Kidney (tissue), 14 donors: ENCODE measurements around the gene ILKAP. TPM values are rescaled to one million over a fixed set of nuclear protein-coding genes. Genes with fewer than 3 reads are reported as not detected.

Source experiments
- DNase-seq, 5 donors: peaks; one replicate each; pipeline ENCODE4 v3.0.0-alpha.2; 2013 to 2020
- FAIRE-seq: peaks from 2 replicates; lab custom pipeline; 2012; peaks lifted over from hg19 to GRCh38; lab: Jason Lieb, UNC
- H3K27ac ChIP-seq, 2 donors: one replicate each; pipeline ENCODE4 v1.7.0; 2013; ENCODE audit warnings: low read depth in 2 of 2, low read length in 2 of 2, inconsistent platforms in 1 of 2
- H3K27me3 ChIP-seq: one replicate; pipeline ENCODE4 v1.7.1; 2013; ENCODE audit warnings: low read length, inconsistent platforms; ENCODE audit not compliant: control insufficient read depth, insufficient read depth
- H3K36me3 ChIP-seq, 3 donors: one replicate each; pipeline versions ENCODE4 v1.7.0 to v1.7.1; 2013; ENCODE audit warnings: low read length in 3 of 3, control low read depth in 1 of 3, inconsistent platforms in 1 of 3; ENCODE audit not compliant: insufficient read depth in 3 of 3, control insufficient read depth in 2 of 3
- H3K4me1 ChIP-seq, 3 donors: one replicate each; pipeline versions ENCODE4 v1.7.0 to v1.7.1; 2013; ENCODE audit warnings: low read length in 3 of 3, inconsistent platforms in 1 of 3, low read depth in 1 of 3; ENCODE audit not compliant: control insufficient read depth in 2 of 3, insufficient read depth in 2 of 3
- H3K4me3 ChIP-seq, 3 donors: one replicate each; pipeline versions ENCODE4 v1.7.0 to v1.8.1; 2013; ENCODE audit warnings: low read length in 3 of 3, control low read depth in 1 of 3, inconsistent platforms in 1 of 3
- H3K9ac ChIP-seq, 3 donors: one replicate each; pipeline versions ENCODE4 v1.7.0 to v1.7.1; 2013; ENCODE audit warnings: low read length in 3 of 3, control low read depth in 1 of 3, inconsistent platforms in 1 of 3
- H3K9me3 ChIP-seq, 3 donors: one replicate each; pipeline versions ENCODE4 v1.7.0 to v1.7.1; 2013; ENCODE audit warnings: low read length in 3 of 3, control low read depth in 1 of 3, inconsistent platforms in 1 of 3; ENCODE audit not compliant: control insufficient read depth in 2 of 3, insufficient read depth in 1 of 3
- intact Hi-C: fragments of 100-400 bp; cut with DNase I; formaldehyde crosslinking; loops from one replicate; pipeline ENCODE4 v1.11.1; 2022
- polyA plus RNA-seq: library from polyadenylated mRNA; stranded (reverse); fragments of 350-450 nt; fragmentation: Illumina TruSeq; extraction: RNeasy Lipid Tissue Mini Kit (QIAGEN cat#74804); gene quantifications from one replicate; pipeline ENCODE4 v1.2.3, GENCODE V29; 2014; ENCODE audit warnings: low read depth, low replicate concordance; ENCODE audit not compliant: insufficient read depth
- total RNA-seq: library from RNA; stranded (reverse); fragmentation: NEBNext Ultra II Directional; extraction: Animal tissue kit (Norgen Biotek cat#: 25700); gene quantifications from one replicate; pipeline ENCODE4 v1.2.1, GENCODE V29; 2021
- TF ChIP-seq, protein P1 (sequence below): IDR thresholded peaks from 3 replicates; pipeline ENCODE4 v1.5.1; 2012; ENCODE audit warnings: mild to moderate bottlenecking, moderate library complexity, borderline replicate concordance; ENCODE audit not compliant: insufficient read depth; ENCODE audit errors: extremely low read depth
- donor health status: control.
- donor health status: control.
- donor health status: control.
- donor health status: control.
- donor health status: control.
- donor health status: DM: yes; HTN: yes; CAD: no.
- donor health status: Normal renal cell carcinoma (clear cell type).

Gene ILKAP
- total and polyA plus RNA-seq, 2 donors from 2014 or later, result 38.4 to 47.7 TPM

- no peak for DNase-seq
- TF ChIP-seq, protein P1, sequence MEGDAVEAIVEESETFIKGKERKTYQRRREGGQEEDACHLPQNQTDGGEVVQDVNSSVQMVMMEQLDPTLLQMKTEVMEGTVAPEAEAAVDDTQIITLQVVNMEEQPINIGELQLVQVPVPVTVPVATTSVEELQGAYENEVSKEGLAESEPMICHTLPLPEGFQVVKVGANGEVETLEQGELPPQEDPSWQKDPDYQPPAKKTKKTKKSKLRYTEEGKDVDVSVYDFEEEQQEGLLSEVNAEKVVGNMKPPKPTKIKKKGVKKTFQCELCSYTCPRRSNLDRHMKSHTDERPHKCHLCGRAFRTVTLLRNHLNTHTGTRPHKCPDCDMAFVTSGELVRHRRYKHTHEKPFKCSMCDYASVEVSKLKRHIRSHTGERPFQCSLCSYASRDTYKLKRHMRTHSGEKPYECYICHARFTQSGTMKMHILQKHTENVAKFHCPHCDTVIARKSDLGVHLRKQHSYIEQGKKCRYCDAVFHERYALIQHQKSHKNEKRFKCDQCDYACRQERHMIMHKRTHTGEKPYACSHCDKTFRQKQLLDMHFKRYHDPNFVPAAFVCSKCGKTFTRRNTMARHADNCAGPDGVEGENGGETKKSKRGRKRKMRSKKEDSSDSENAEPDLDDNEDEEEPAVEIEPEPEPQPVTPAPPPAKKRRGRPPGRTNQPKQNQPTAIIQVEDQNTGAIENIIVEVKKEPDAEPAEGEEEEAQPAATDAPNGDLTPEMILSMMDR, result no peak
- H3K9me3 ChIP-seq, result no peaks in the 10 kb centered on the region
- no peaks in the 10 kb centered on the region for H3K27me3 ChIP-seq
- H3K4me1 ChIP-seq, result no peaks in the 10 kb centered on the region
- no peak for FAIRE-seq
- intact Hi-C loops, result no loop called here
- no peak overlapping the region for H3K9ac ChIP-seq
- no peak overlapping the region for H3K4me3 ChIP-seq
- H3K36me3 ChIP-seq, result no peaks in the 10 kb centered on the region
- no peak overlapping the region for H3K27ac ChIP-seq
Observed at GRCh38 chr2:238151205-238151604, 52.3 kb downstream of the ILKAP start.

DNA sequence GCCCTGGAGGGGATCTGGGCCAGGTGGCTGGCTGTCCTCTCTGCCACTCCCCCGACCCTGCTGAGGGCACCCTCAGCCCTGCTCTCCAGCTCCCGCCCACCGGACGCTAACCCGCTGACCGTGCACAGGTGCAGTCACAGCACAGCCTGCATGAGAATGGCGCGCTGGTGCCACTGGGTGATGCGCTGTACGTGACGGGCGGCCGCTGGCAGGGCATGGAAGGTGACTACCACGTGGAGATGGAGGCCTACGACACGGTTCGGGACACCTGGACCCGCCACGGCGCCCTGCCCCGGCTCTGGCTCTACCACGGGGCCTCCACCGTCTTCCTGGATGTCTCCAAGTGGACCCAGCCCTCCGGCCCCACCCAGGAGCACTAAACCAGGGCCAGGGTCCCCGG is 52.8 kb downstream of the ILKAP start:
- Histone ChIP-seq H3K27me3 (no peaks in the 10 kb centered on the region), H3K4me1 (no peaks in the 10 kb centered on the region), H3K27ac (no peak overlapping the region), H3K4me3 (no peak overlapping the region), H3K9ac (no peak overlapping the region), H3K9me3 (no peaks in the 10 kb centered on the region), H3K36me3 (no peaks in the 10 kb centered on the region)
- intact Hi-C loops, result no loop called here
- TF ChIP-seq, protein P1, result no peak
- peak in 1 of 5 donors; percentile 66 for DNase-seq
- FAIRE-seq, result no peak

DNA sequence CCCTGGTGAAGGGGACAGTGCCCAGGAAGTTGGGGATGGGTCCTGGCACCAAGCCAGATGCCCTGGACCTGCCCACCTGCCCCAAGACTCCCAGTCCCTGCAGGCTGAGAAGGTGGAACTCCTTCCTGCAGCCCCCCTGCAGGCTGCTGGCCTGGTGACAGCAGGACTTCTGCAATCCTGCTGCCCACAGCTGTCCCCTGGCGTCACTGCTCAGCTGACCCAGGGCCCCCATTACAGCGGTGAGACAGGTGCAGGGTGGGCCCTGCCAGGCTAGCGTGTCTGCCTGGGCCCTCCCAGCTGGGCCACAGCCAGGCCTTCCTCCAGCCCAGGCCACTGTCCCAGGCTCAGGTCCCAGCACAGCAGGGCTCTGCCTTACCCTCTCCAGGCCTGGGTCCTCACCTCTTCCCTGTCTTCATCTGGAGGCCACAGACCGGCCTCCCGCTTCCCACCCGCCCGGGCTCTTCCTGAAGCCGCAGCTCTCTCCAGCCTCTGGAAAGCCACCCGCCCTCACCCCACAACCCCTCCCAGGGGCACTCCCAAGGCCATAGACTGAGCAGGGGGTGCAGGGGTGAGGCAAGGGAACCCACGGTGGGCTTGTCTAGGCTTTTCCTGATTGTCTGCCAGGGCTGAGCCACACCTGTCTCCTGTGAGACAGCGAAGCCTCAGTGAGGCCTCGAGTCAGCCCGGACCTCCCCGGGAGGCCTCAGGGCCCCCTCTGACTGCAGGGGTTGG is 53.5 kb downstream of the ILKAP start:
- DNase-seq, result no peak
- FAIRE-seq, result no peak
- Histone ChIP-seq H3K9ac (no peak overlapping the region), H3K9me3 (no peaks in the 10 kb centered on the region), H3K27ac (no peak overlapping the region), H3K36me3 (no peaks in the 10 kb centered on the region), H3K27me3 (no peaks in the 10 kb centered on the region), H3K4me3 (no peak overlapping the region), H3K4me1 (no peaks in the 10 kb centered on the region)
- intact Hi-C loops, result no loop called here
- TF ChIP-seq, protein P1, result no peak
